Epithelial cell of prostate (primary cell): ENCODE measurements around the gene TTC39B.

ENCODE experiments used
- DNase-seq: peaks from one replicate; pipeline ENCODE4 v3.0.0-alpha.2; 2011; ENCODE audit warnings: low read depth, low spot score
- H3K27ac ChIP-seq: fragments of 450-650 bp; 2 replicates; pipeline ENCODE4 v1.5.1; 2017; ENCODE audit warnings: mild to moderate bottlenecking

The TTC39B gene

DNA sequence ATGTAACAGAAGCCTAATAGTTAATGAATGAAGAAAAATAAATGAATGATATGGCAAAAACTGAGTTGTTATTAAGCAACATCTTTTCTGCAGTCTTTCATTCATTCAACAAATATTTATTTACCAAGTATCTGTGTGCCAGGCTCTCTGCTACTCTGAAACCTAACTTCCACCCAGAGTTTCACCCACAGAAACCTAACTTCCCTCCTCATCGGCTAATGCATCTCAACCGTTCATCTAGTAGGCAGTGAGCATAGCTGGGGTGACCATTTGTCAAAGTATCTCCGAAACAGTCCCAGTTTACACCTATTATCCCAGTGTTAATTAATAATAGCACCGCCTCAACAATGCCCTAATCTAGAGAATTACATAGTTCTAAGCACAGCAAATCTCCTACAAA, 1.5 kb downstream of the TTC39B start:
- H3K27ac ChIP-seq, result peak overlapping the region; percentile 83
- no peak for DNase-seq

- no peak for DNase-seq
- H3K27ac ChIP-seq, result no peak overlapping the region
These were observed 2.4 kb downstream of the TTC39B start for GRCh38 chr9:15304632-15305031.

- H3K27ac ChIP-seq, result no peak overlapping the region
- no peak for DNase-seq
These were observed 6.8 kb downstream of the TTC39B start for GRCh38 chr9:15300218-15300617.

DNA sequence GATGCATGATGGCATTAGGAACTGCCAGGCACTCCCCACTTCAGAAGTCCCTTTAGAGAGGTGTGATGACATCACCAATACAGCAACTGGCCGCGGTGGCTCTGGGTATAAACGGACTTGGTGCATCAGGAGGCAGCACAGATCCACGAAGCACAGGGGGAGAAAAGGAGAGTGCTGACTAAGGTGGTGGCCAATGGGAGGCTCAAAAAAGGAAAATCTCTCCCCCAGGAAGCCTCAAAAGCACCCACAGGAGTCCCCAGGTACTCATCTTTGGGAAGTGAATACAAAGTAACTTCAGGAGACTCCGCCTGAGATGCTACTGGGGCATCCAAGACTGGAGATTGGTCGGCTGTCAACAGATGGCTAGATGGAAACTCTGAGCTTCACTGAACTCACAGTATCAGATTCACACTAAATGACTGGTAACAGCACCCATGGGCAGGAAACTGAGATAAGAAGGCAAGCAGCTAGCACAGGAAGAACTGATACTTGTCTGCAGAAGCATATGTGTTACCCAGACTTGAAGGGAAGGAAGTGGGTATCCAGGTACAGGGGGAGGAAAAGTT, 7.6 kb downstream of the TTC39B start:
- no peak for DNase-seq
- no peak overlapping the region for H3K27ac ChIP-seq

DNA sequence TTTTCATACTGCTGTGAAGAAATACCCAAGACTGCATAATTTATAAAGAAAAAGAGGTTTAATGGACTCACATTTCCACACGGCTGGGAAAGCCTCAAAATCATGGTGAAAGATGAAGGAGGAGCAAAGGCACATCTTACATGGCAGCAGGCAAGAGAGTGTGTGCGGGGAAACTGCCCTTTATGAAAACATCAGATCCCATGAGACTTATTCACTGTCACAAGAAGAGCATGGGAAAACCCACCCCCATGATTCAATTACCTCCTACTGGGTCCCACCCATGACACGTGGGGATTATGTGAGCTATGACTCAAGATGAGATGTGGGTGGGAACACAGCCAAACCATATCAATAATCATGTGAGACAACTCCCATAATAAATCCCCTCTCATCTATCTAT, 8.7 kb downstream of the TTC39B start:
- DNase-seq, result no peak
- no peak overlapping the region for H3K27ac ChIP-seq

DNA sequence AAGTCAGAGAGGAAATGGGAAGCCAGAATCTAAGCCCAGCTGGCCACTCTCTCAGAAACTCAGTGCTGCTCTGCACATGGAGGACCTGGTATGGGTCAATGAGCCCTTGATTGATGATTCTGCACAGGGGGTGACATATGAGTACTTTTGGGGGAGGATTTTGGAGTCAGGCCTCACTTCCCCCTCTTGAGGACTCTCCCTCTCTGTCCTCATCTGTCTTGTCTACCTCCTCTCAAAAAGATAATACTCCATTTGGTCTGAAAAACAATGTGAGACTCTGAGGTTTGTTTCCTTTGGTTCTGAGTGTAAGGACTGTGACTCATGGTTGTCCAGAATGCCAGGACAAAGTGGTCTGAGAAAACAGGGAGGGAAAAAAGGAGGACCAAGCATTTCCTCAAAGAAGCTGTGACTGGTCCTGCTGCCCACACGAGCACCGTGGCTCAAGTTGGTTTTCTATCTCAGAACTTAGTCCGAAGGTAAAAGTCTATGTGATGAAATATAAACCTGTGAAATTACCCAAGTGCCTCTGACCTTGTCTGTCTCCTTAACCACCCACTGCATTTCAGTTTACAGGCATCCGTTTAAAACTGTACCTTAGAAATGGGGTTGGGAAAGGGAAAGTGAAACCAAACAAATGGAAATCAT, 11.1 kb downstream of the TTC39B start:
- H3K27ac ChIP-seq, result peak overlapping the region; percentile 22
- no peak for DNase-seq

- no peak overlapping the region for H3K27ac ChIP-seq
- no peak for DNase-seq
These were observed 12.4 kb downstream of the TTC39B start for GRCh38 chr9:15294604-15295003.

GRCh38 chr9:15293804-15294316, 13.2 kb downstream of the TTC39B start:
- peak overlapping the region; percentile 31 for H3K27ac ChIP-seq
- DNase-seq, result no peak

DNA sequence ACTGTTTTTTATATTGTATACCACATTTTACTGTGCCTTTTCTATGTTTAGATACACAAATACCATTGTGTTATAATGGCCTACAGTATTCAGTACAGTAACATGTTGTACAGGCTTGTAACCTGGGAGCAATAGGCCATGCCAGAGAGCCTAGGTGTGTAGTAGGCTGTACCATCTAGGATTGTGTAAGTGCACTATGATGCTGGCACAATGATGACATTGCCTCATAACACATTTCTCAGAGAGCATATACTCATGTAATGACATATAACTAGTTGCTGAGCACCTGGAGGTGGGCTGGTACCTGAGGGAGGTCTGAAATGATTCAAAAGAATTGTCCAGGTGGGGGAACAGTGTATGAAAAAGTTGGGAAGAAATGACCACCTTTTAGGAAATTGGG, 13.9 kb downstream of the TTC39B start:
- DNase-seq, result no peak
- peak overlapping the region; percentile 31 for H3K27ac ChIP-seq

GRCh38 chr9:15289603-15290002, 17.4 kb downstream of the TTC39B start:
- H3K27ac ChIP-seq, result no peak overlapping the region
- DNase-seq, result no peak

GRCh38 chr9:15287309-15287708, 19.7 kb downstream of the TTC39B start:
- DNase-seq, result no peak

DNA sequence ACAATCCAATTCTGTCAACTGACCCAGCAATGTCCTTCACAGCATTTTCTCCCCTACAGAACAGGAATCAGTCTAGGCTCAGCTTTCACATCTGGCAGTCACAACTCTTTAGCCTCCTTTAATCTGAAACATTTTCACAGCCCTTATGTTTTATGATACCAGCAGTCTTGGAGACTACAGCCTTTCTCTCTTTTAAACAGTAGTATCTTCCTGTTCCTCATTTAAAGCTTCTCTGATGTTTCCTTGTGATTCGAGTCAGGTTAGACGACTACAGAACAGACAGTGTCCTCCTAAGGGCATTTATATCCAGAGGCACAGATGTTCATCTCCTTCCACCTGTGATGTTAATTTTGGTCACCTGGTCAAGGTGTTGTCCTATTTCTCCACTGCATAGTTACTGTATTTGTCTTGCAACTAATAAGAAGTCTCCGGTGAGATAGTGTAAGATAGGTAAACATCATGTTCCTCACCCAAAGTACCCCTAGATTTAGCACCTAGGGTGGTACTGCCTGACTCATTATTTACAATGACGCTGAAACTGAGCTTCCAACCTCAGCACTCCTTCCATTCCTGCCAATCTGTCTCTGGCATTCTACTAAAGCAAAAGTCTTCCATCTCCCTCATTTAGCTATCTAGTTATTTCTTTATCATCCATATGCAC, 20.7 kb downstream of the TTC39B start:
- DNase-seq, result no peak
- H3K27ac ChIP-seq, result no peak overlapping the region

More at GRCh38 chr9:15287309-15287708, 19.7 kb downstream of the TTC39B start:
- H3K27ac ChIP-seq, result no peak overlapping the region

DNA sequence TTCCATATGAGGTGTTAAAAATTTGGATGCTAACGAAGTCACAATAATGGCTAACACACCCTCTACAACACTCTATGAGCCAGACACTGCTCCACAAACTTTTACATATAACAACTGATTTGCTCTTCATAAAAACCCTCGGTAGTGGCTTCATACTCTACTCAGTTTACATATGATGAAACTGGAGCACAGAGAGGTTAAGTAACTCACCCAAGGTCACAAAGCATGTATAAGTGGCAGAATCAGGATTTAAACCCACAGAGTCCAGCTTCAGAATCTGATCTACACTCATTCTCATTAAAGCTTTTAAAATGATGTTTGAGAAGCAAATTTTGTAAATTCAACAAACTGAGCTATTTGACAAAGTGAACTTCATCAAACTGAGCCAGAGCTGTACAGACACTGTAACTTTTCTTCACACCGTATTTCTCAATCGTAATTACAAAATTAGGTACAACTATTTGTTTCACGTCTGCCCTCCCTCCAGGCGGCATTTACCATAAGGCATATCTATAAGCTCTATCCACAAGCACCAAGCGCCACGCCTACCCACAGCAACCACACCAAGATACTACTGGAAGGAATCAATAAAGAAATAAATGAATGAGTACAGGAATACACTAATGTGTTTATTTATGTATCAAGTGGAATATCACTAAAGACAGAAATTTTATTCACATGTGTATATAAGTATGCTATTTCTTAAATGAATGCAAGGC, 24.3 kb downstream of the TTC39B start:
- DNase-seq, result no peak
- no peak overlapping the region for H3K27ac ChIP-seq

GRCh38 chr9:15280647-15281046, 26.4 kb downstream of the TTC39B start:
- no peak overlapping the region for H3K27ac ChIP-seq
- DNase-seq, result no peak

- no peak overlapping the region for H3K27ac ChIP-seq
- DNase-seq, result no peak
These were observed 28.2 kb downstream of the TTC39B start for GRCh38 chr9:15278839-15279238.

DNA sequence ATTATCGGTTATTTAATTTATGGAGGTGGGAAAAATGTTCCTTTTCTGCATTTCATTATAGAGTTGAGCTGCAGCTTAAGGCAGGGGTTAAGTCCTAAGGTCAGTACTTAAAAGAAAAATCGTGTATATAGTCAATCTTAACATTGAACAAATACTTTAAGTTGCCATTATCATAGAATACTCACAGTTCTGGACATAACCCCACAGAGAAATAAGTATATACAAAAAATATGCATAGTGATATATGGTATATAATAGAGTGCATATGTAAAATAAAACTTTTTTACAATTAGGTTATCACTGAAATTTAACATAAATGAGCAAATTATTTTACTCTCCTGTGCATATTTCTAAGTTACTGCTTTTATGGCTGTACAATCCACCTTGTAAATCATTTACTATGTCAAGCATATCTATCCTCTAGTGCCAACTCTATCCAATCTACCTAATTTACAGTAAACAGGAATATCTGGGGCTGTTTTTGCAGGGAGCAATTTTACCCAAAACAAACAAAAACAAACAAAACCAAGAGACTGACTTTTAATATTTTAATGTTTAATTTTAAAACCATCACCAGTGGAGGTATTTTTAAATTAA, 28.8 kb downstream of the TTC39B start:
- DNase-seq, result no peak
- H3K27ac ChIP-seq, result no peak overlapping the region

GRCh38 chr9:15277400-15278090, 29.5 kb downstream of the TTC39B start:
- no peak overlapping the region for H3K27ac ChIP-seq
- DNase-seq, result no peak

- no peak overlapping the region for H3K27ac ChIP-seq
- DNase-seq, result no peak
These were observed 30.6 kb downstream of the TTC39B start for GRCh38 chr9:15276328-15276938.

DNA sequence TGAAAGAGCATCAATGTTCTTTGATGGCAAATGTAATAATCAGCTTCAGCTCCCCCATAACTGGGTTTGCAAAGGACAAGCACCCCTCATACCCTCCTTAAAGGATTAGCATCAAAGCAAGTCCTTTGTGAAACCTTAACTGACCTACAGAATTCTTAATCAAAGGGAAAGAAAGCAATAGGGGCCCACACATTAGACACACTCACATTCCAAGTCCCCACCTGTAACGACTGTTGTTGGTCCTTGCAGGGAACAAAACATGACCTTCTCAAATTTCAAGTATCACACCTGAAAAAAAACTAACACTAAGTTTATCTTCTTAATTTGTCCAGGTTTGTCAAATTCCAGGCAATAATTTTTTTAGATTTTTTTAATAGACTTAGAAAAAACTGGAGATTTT, 32.6 kb downstream of the TTC39B start:
- H3K27ac ChIP-seq, result no peak overlapping the region
- no peak for DNase-seq
